ENCODE data around the gene PLB1.

Gene PLB1

GRCh38 chr2:28653892-28654662 is 158.2 kb downstream of the PLB1 start:
- DNase-seq (ENCODE audit: low read depth), result peak; percentile 17
- H3K4me3 ChIP-seq (ENCODE audit: low read depth, low read length), result no peak overlapping the region
- no peak for TF ChIP-seq CTCF (IDR thresholded peaks at IDR 0.05; ENCODE audit: insufficient read depth, low read depth, low read length, missing control alignments)

- H3K4me3 ChIP-seq (ENCODE audit: low read depth, low read length), result no peak overlapping the region
- no peak for DNase-seq (ENCODE audit: low read depth)
- no peak for TF ChIP-seq CTCF (IDR thresholded peaks at IDR 0.05; ENCODE audit: insufficient read depth, low read depth, low read length, missing control alignments)
These were observed 158.9 kb downstream of the PLB1 start for GRCh38 chr2:28654663-28655320.

- TF ChIP-seq CTCF (IDR thresholded peaks at IDR 0.05; ENCODE audit: insufficient read depth, low read depth, low read length, missing control alignments), result no peak
- no peak for DNase-seq (ENCODE audit: low read depth)
- H3K4me3 ChIP-seq (ENCODE audit: low read depth, low read length), result no peak overlapping the region
These were observed 161.2 kb downstream of the PLB1 start for GRCh38 chr2:28656937-28657615.

GRCh38 chr2:28658369-28658768 is 162.5 kb downstream of the PLB1 start:
- H3K4me3 ChIP-seq (ENCODE audit: low read depth, low read length), result no peak overlapping the region
- DNase-seq (ENCODE audit: low read depth), result no peak
- no peak for TF ChIP-seq CTCF (IDR thresholded peaks at IDR 0.05; ENCODE audit: insufficient read depth, low read depth, low read length, missing control alignments)

GRCh38 chr2:28659127-28659526 is 163.3 kb downstream of the PLB1 start:
- H3K4me3 ChIP-seq (ENCODE audit: low read depth, low read length), result no peak overlapping the region
- TF ChIP-seq CTCF (IDR thresholded peaks at IDR 0.05; ENCODE audit: insufficient read depth, low read depth, low read length, missing control alignments), result no peak
- no peak for DNase-seq (ENCODE audit: low read depth)

GRCh38 chr2:28661589-28662001 is 165.7 kb downstream of the PLB1 start:
- TF ChIP-seq CTCF (IDR thresholded peaks at IDR 0.05; ENCODE audit: insufficient read depth, low read depth, low read length, missing control alignments), result no peak
- DNase-seq (ENCODE audit: low read depth), result no peak
- H3K4me3 ChIP-seq (ENCODE audit: low read depth, low read length), result no peak overlapping the region
